Lung (tissue), 12 donors: ENCODE results near the gene INPP1. TPM values are rescaled to one million over a fixed set of nuclear protein-coding genes. Genes with fewer than 3 reads are reported as not detected.

ENCODE experiments used
- ATAC-seq: fragments of 200-7000 bp; cut with Tn5 transposase; one replicate; pipeline ENCODE4 v1.9.1; 2020; ENCODE audit warnings: moderate number of reproducible peaks; ENCODE audit not compliant: insufficient read depth, low FRiP score
- DNase-seq, 3 donors: peaks; one replicate each; pipeline ENCODE4 v3.0.0-alpha.2; 2013 to 2017
- H3K27ac ChIP-seq, 2 donors: one replicate each; pipeline ENCODE4 v1.5.1; 2013; ENCODE audit warnings: mild to moderate bottlenecking in 2 of 2, moderate library complexity in 2 of 2, control low read depth in 1 of 2, inconsistent platforms in 1 of 2, low read depth in 1 of 2, low read length in 1 of 2
- H3K27me3 ChIP-seq, 3 donors: one replicate each; pipeline ENCODE4 v1.5.1; 2013; ENCODE audit warnings: low read length in 2 of 3; ENCODE audit not compliant: control insufficient read depth in 3 of 3, insufficient read depth in 3 of 3
- H3K36me3 ChIP-seq, 4 donors: one replicate each; pipeline ENCODE4 v1.5.1; 2013; ENCODE audit warnings: low read length in 4 of 4, mild to moderate bottlenecking in 1 of 4, moderate library complexity in 1 of 4; ENCODE audit not compliant: control insufficient read depth in 4 of 4, insufficient read depth in 4 of 4
- H3K4me1 ChIP-seq, 5 donors: one replicate each; pipeline ENCODE4 v1.5.1; 2013; ENCODE audit warnings: low read length in 5 of 5, mild to moderate bottlenecking in 2 of 5, moderate library complexity in 1 of 5; ENCODE audit not compliant: control insufficient read depth in 5 of 5, insufficient read depth in 5 of 5
- H3K4me3 ChIP-seq: one replicate; pipeline ENCODE4 v1.5.1; 2013; ENCODE audit warnings: mild to moderate bottlenecking, control low read depth, moderate library complexity
- H3K9ac ChIP-seq, 2 donors: one replicate each; pipeline ENCODE4 v1.5.1; 2013; ENCODE audit warnings: low read length in 2 of 2, control low read depth in 1 of 2; ENCODE audit not compliant: insufficient read depth in 1 of 2
- H3K9me3 ChIP-seq, 4 donors: one replicate each; pipeline ENCODE4 v1.5.1; 2013; ENCODE audit warnings: low read length in 3 of 4, mild to moderate bottlenecking in 1 of 4, moderate library complexity in 1 of 4; ENCODE audit not compliant: control insufficient read depth in 4 of 4, insufficient read depth in 3 of 4
- WGBS, 2 donors: extraction: QIAGEN DNeasy Blood & Tissue Kit; methylation state at CpG; one replicate each; pipeline ENCODE4 v1.1.7; 2013; 5-methylcytosine and 5-hydroxymethylcytosine counted together
- polyA plus RNA-seq, 2 donors: library from polyadenylated mRNA; stranded (reverse); fragments of 200-250 nt; gene quantifications; one replicate each; pipeline ENCODE4 v1.2.1, GENCODE V29; 2013
- total RNA-seq, 2 donors: library from RNA; depleted of rRNA in 1 of 2; stranded (reverse); fragments of >200 nt in 1 of 2; gene quantifications; one replicate each; pipeline ENCODE4 v1.2.1, GENCODE V29; 2014 to 2021
- TF ChIP-seq, protein P1 (sequence below): IDR thresholded peaks from 2 replicates; pipeline ENCODE4 v1.5.1; 2012; ENCODE audit warnings: mild to moderate bottlenecking; ENCODE audit errors: control extremely low read depth, extremely low read depth
- donor health status: control.
- donor health status: control.
- donor health status: Bipolar disorder and iron deficiency.
- donor health status: healthy.
- donor health status: DM: yes; HTN: yes; CAD: no.

INPP1 gene
- total and polyA plus RNA-seq, 4 donors = 15.7 to 26.7 (median 18.5) TPM

DNA sequence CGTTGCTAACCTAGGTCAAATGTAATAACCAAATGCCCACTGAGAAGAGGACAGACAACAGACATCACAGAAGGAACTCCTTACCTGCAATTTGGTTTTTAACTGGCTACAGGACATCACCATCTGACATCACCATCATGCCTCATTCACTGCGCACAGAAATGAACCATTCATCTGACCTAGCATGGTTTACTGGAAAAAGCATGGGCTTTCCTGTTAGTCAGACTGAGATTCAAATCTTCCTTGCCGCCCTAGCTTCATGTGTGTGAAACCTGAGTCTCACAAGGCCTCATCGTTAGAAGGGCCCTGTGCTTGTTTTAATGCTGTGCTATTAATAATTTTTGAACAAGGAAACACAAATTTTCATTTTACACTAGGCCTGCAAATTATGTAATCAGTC lies 22.7 kb upstream of the INPP1 start:
- H3K36me3 ChIP-seq = no peaks in the 10 kb centered on the region
- WGBS, 2 donors = 92 to 96% methylated on average over 4 of the region's 4 CpGs
- DNase-seq (no peak), ATAC-seq (no peak)
- no peaks in the 10 kb centered on the region for H3K9me3 ChIP-seq
- peaks cover 4 to 20% (median 8%) of the 10 kb centered on the region in 5 donors for H3K4me1 ChIP-seq
- TF ChIP-seq, protein P1, sequence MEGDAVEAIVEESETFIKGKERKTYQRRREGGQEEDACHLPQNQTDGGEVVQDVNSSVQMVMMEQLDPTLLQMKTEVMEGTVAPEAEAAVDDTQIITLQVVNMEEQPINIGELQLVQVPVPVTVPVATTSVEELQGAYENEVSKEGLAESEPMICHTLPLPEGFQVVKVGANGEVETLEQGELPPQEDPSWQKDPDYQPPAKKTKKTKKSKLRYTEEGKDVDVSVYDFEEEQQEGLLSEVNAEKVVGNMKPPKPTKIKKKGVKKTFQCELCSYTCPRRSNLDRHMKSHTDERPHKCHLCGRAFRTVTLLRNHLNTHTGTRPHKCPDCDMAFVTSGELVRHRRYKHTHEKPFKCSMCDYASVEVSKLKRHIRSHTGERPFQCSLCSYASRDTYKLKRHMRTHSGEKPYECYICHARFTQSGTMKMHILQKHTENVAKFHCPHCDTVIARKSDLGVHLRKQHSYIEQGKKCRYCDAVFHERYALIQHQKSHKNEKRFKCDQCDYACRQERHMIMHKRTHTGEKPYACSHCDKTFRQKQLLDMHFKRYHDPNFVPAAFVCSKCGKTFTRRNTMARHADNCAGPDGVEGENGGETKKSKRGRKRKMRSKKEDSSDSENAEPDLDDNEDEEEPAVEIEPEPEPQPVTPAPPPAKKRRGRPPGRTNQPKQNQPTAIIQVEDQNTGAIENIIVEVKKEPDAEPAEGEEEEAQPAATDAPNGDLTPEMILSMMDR = no peak
- no peak overlapping the region for H3K4me3 ChIP-seq
- no peak overlapping the region for H3K9ac ChIP-seq
- no peaks in the 10 kb centered on the region for H3K27me3 ChIP-seq
- H3K27ac ChIP-seq = no peak overlapping the region

DNA sequence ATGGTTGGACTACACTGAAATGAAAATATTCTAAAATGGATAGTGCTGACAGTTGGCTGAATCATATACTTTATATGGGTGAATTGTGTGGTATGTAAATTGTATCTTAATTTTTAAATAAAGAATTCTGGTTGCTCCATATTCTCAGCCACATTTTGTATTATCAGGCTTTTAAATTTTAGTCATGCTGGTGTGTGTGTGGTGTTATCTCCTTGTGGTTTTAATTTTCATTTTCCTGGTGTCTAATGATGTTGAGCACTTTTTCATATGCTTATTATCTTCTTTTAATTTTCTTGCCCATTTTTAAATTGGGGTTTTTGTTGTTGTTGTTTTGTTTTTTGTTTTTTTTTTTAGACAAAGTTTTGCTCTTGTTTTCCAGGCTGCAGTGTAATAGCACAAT lies 20.0 kb upstream of the INPP1 start:
- no peak overlapping the region for H3K4me3 ChIP-seq
- TF ChIP-seq, protein P1 = no peak
- no peak overlapping the region for H3K9ac ChIP-seq
- no peak for DNase-seq
- peaks cover 0 to 2% (median 0%) of the 10 kb centered on the region in 4 donors for H3K9me3 ChIP-seq
- H3K27ac ChIP-seq = no peak overlapping the region
- H3K4me1 ChIP-seq = peaks cover 0 to 12% (median 3%) of the 10 kb centered on the region in 5 donors
- H3K36me3 ChIP-seq = no peaks in the 10 kb centered on the region
- no peaks in the 10 kb centered on the region for H3K27me3 ChIP-seq
- ATAC-seq = no peak

DNA sequence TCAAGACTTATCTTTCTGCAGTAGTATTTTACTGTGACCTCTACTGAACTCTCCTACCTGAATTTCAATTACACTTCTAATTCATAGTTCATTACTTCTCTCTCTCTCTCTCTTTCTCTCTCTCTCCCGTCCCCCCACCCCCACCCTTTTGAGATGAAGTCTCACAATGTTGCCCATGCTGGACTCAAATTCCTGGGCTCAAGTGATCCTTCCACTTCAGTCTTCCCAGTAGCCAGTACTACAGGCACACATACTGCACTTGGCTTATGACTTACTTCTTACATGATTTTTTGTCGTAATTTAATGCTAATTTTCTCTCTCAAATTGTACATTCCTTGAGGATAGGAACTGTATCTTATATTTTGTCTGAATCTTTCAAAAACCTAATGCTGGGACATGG lies 17.8 kb upstream of the INPP1 start:
- H3K9me3 ChIP-seq = peaks cover 0 to 2% (median 0%) of the 10 kb centered on the region in 4 donors
- no peaks in the 10 kb centered on the region for H3K36me3 ChIP-seq
- 61 to 85% methylated on average over 2 of the region's 2 CpGs for WGBS, 2 donors
- no peak overlapping the region for H3K4me3 ChIP-seq
- H3K9ac ChIP-seq = no peak overlapping the region
- ATAC-seq = no peak
- H3K4me1 ChIP-seq = peaks cover 0 to 8% (median 0%) of the 10 kb centered on the region in 5 donors
- no peaks in the 10 kb centered on the region for H3K27me3 ChIP-seq
- TF ChIP-seq, protein P1 = no peak
- no peak overlapping the region for H3K27ac ChIP-seq
- DNase-seq = peak in 1 of 3 donors; percentile 23
